GM12872 (cell line): Measurements from ENCODE around the gene KRT16.

Experiments
- TF ChIP-seq, protein P1 (sequence below): IDR thresholded peaks from 3 replicates; pipeline ENCODE4 v1.5.1; 2011; ENCODE audit warnings: low read depth, mild to moderate bottlenecking, low read length, moderate library complexity; ENCODE audit not compliant: insufficient read depth

The KRT16 gene

DNA sequence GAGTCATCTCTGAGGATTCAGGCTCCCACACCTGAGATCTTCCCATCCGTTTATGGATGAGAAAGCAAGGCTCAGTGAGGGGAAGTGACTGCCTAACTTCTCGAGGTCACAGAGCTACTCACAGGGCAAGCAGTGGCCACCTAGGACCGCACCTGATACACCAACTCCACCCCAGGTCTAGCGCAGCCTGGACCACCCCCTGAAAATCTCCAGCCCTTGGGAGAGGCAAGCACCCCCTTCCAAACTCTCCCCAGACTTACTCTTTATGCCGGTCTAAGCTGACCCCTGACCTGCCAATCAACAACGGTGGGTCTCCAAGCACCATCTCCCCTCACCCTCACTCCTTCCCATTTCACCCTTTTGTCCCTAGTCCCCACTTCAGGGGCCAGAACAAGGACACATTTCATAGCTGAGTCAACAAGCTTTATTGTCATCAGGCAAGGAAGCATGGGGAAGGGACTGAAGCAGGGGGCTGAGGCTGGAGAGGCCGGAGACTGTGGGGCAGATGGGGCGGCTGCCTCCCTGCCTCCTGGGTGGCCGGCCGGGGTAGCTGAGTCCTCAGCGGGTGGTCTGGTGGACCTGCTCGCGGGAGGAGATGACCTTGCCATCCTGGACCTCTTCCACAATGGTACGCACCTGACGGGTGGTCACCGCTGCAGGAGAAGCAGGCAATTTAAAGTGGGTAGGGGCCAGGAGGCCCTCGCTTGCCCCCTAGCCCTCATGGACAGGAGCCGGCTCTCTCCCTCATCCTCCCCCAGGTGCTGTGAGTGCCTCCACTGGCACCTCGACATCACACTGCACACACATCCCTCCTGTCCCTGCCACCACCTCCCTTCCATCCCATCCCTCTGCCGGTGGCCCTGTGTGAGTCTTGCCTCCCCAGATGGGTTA is 6.7 kb upstream of the KRT16 start:
- TF ChIP-seq, protein P1, sequence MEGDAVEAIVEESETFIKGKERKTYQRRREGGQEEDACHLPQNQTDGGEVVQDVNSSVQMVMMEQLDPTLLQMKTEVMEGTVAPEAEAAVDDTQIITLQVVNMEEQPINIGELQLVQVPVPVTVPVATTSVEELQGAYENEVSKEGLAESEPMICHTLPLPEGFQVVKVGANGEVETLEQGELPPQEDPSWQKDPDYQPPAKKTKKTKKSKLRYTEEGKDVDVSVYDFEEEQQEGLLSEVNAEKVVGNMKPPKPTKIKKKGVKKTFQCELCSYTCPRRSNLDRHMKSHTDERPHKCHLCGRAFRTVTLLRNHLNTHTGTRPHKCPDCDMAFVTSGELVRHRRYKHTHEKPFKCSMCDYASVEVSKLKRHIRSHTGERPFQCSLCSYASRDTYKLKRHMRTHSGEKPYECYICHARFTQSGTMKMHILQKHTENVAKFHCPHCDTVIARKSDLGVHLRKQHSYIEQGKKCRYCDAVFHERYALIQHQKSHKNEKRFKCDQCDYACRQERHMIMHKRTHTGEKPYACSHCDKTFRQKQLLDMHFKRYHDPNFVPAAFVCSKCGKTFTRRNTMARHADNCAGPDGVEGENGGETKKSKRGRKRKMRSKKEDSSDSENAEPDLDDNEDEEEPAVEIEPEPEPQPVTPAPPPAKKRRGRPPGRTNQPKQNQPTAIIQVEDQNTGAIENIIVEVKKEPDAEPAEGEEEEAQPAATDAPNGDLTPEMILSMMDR, result no peak

DNA sequence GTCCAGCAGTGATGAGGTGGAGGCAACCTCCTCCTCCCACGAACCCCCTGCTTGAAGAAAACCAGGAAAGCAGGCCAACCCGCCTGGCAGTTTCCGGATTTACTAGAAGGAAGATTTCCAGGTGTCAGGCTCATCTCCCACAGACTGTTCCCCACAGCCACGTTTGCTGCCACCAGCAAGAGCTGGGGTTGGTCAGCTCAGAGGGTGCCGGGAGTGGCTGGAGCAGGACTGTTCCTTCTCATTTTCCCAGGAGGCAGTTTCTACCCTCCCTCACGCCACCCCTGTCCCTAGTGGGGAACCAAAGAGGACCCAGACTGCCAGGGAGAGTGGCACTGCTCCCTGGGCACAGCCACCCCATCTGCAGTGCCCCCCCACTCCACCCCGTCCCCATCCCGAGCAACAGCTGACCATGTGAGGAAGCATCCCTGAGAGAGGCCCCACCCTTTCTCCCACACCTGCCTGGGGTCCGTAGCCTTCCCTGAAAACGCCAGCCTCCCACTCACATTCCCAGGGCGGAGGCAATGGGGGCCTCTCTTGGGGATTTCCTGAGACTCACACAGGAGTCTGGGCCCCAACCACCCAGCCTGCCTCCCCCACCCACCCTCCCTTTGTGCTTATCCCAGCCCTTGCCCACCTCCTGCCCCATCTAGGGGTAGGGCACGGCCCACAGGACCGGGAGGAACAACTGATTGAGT is 5.9 kb upstream of the KRT16 start:
- TF ChIP-seq, protein P1, result no peak

DNA sequence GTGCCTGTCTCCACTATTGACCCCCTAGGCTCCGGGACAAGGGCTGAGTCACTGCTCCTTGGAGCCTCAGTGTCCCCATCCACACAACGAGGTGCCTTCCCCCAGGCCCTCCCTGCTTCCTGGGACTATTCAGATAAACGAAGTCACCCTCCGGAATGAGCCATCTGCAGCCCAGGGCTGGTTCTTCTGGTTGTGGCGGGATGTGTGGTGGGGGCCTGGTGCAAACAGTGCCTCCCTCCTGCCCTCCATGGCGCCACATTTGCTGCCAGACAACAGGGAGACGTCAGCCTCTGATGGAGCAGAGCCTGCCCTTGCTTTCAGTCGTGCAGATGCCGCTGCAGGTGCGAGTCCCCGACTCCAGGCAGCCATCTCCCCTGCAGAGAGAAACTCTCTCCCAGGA is 5.1 kb upstream of the KRT16 start:
- TF ChIP-seq, protein P1, result no peak

DNA sequence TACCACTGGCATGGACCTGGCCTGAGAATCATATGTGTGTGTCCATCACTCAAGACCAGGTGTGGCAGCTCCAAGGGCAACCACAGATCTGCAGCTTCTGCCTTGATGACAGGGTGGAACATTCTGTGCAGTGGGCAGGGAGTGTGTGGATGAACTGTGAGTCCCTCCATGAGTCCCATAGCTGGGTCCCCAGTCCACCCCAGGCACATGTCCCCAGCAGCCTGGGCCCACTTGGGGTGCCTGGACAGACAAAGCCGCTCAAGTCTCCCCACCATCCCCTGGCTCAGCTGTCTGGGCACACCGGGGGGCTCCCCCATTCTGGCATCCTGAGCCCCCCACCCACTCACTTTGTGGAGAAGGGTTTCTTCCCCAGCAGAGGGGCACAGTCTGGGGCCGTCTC is 4.6 kb upstream of the KRT16 start:
- TF ChIP-seq, protein P1, result no peak

DNA sequence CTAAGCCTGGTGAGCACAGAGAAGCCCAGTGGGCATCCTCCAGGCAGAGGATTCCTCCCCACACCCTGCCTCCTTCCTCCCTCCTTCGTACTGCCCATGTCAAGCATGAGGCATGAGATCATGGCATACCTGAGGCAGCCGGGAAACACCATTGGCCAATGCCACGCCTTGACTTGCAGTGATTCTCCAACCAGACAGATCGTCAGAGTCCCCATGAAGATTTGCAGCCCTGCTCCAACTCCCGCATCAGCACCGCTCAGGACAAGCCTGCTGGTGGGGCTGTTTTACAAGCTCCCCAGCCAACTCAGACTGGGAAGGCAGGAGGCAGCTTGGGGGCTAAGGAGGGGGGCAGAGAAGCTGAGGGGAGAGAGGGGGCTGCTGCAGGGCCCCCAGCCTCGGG is 2.9 kb upstream of the KRT16 start:
- TF ChIP-seq, protein P1, result no peak

DNA sequence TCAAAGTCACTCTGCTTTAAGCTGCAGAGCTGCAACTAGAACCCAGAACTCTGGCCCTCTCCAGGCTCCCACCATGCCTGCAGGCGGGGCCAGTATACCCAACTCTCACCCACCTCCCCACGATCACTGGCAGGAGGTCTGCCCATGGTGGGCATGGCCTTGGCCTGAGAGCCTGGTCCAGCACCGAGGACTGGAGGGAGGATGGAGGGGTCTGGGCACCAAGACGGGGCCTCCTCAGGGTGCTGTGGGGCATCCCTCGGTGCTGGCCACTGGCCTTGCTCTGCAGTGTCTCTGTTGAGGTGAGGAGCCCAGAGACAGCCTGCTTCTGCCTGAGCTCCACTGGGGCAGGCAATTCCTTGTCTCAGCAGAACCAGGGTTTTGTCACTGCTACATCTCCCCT is 1.5 kb upstream of the KRT16 start:
- TF ChIP-seq, protein P1, result no peak

DNA sequence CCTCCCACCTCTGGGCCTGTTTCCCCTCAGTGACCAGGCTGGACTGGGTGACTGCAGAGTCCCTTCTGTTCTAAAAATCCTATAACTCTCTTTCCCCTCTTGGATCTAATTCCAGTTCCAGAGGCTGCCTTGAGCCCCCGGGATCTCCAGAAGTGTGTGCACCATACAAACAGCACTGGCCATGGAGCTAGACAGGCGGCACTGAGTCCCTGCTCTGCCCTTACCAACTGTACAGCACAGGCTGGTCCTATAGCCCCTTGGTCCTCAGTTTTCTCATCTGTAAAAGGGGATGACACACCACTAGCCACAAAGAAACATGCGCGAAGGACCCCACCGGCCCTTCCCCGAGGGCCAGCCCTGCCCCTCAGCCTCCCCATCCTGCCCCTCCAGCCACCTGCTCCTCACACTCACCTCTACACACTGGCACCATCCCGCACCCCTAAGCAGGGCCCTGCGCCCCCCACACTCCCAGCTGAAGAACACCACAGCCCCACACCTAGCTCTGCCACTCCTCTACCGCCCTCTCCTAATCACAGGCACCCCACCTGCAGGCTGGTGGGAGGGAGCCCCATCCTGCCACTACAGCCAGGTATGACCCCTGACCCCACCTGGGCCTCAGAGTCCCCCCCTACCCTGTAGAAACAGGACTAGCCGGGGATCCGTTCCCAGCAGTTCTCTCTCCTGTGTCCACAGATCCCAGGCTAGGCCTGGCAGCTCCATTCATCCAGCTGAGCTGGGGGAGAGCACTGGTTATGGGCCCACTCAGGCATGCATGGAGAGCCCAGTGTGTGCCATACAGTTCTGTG is 913 bp upstream of the KRT16 start:
- TF ChIP-seq, protein P1, result no peak
